Subcutaneous abdominal adipose tissue (tissue), 5 donors: Measurements from ENCODE around the gene ARL6IP1.
A peak's percentile ranks its signal among the peaks of the same experiment; 100 is the strongest.
"Not testable (repeated sequence)": the region's sequence is repeated elsewhere in the genome, so short reads cannot be mapped to it uniquely, and the experiment has no call there.

Source experiments
- H3K27ac ChIP-seq: one replicate; pipeline ENCODE4 v1.7.0; 2013; ENCODE audit warnings: low read depth, mild to moderate bottlenecking, inconsistent platforms, low read length, moderate library complexity
- H3K27me3 ChIP-seq, 5 donors: one replicate each; pipeline ENCODE4 v1.7.0; 2013; ENCODE audit warnings: low read length in 5 of 5, inconsistent platforms in 1 of 5; ENCODE audit not compliant: control insufficient read depth in 5 of 5, insufficient read depth in 4 of 5
- H3K36me3 ChIP-seq, 5 donors: one replicate each; pipeline ENCODE4 v1.7.0; 2013; ENCODE audit warnings: low read length in 5 of 5; ENCODE audit not compliant: control insufficient read depth in 5 of 5, insufficient read depth in 5 of 5
- H3K4me1 ChIP-seq, 5 donors: one replicate each; pipeline ENCODE4 v1.7.0; 2013; ENCODE audit warnings: low read length in 5 of 5, mild to moderate bottlenecking in 3 of 5, moderate library complexity in 1 of 5; ENCODE audit not compliant: control insufficient read depth in 5 of 5, insufficient read depth in 5 of 5
- H3K4me3 ChIP-seq, 5 donors: one replicate each; pipeline ENCODE4 v1.7.0; 2013; ENCODE audit warnings: low read length in 5 of 5, low read depth in 1 of 5
- H3K9ac ChIP-seq, 5 donors: one replicate each; pipeline ENCODE4 v1.7.0; 2013; ENCODE audit warnings: low read length in 5 of 5, mild to moderate bottlenecking in 4 of 5, moderate library complexity in 3 of 5
- H3K9me3 ChIP-seq, 5 donors: one replicate each; pipeline ENCODE4 v1.7.0; 2013; ENCODE audit warnings: low read length in 5 of 5; ENCODE audit not compliant: control insufficient read depth in 5 of 5
- donor health status: healthy.
- donor health status: healthy.
- donor health status: healthy.
- donor health status: healthy.
- donor health status: healthy.

The ARL6IP1 gene

GRCh38 chr16:18784917-18785623, 16.3 kb downstream of the ARL6IP1 start:
- no peak overlapping the region for H3K27ac ChIP-seq

GRCh38 chr16:18783430-18784341, 17.7 kb downstream of the ARL6IP1 start:
- Histone ChIP-seq H3K27ac (no peak overlapping the region), H3K36me3 (peaks cover 20 to 63% (median 57%) of the 10 kb centered on the region in 5 donors), H3K9me3 (no peaks in the 10 kb centered on the region)

More at GRCh38 chr16:18784917-18785623, 16.3 kb downstream of the ARL6IP1 start:
- Histone ChIP-seq H3K9me3 (no peaks in the 10 kb centered on the region), H3K36me3 (peaks cover 20 to 64% (median 57%) of the 10 kb centered on the region in 5 donors), H3K9ac (peak overlapping the region in 2 of 5 donors; percentile 25 to 57), H3K4me1 (peaks cover 6 to 53% (median 37%) of the 10 kb centered on the region in 5 donors), H3K27me3 (no peaks in the 10 kb centered on the region), H3K4me3 (no peak overlapping the region)

GRCh38 chr16:18782697-18783429, 18.5 kb downstream of the ARL6IP1 start:
- Histone ChIP-seq H3K27me3 (no peaks in the 10 kb centered on the region), H3K4me1 (peaks cover 2 to 32% (median 18%) of the 10 kb centered on the region in 5 donors), H3K36me3 (peaks cover 16 to 55% (median 53%) of the 10 kb centered on the region in 5 donors), H3K9ac (no peak overlapping the region), H3K4me3 (no peak overlapping the region), H3K27ac (no peak overlapping the region), H3K9me3 (no peaks in the 10 kb centered on the region)

More at GRCh38 chr16:18783430-18784341, 17.7 kb downstream of the ARL6IP1 start:
- Histone ChIP-seq H3K4me1 (peaks cover 2 to 41% (median 26%) of the 10 kb centered on the region in 5 donors), H3K27me3 (no peaks in the 10 kb centered on the region), H3K4me3 (no peak overlapping the region), H3K9ac (no peak overlapping the region)

GRCh38 chr16:18781232-18781631, 20.1 kb downstream of the ARL6IP1 start:
- Histone ChIP-seq H3K4me1 (peaks cover 2 to 17% (median 10%) of the 10 kb centered on the region in 5 donors), H3K36me3 (peaks cover 13 to 40% (median 38%) of the 10 kb centered on the region in 5 donors)
- not testable (repeated sequence) for H3K4me3 ChIP-seq, H3K9ac ChIP-seq, H3K27me3 ChIP-seq, H3K9me3 ChIP-seq, H3K27ac ChIP-seq

- not testable (repeated sequence) for H3K9ac ChIP-seq, H3K27me3 ChIP-seq, H3K4me3 ChIP-seq, H3K27ac ChIP-seq, H3K9me3 ChIP-seq
- Histone ChIP-seq H3K36me3 (peaks cover 10 to 33% (median 31%) of the 10 kb centered on the region in 5 donors), H3K4me1 (peaks cover 1 to 11% (median 5%) of the 10 kb centered on the region in 5 donors)
Observed at GRCh38 chr16:18780460-18781026, 20.8 kb downstream of the ARL6IP1 start.

- H3K36me3 ChIP-seq: not testable (repeated sequence)
Observed at GRCh38 chr16:18777664-18778063, 23.7 kb downstream of the ARL6IP1 start.

GRCh38 chr16:18776334-18776733, 25.0 kb downstream of the ARL6IP1 start:
- H3K27me3 ChIP-seq, H3K9ac ChIP-seq, H3K27ac ChIP-seq, H3K4me1 ChIP-seq, H3K36me3 ChIP-seq, H3K9me3 ChIP-seq, H3K4me3 ChIP-seq: not testable (repeated sequence)

More at GRCh38 chr16:18777664-18778063, 23.7 kb downstream of the ARL6IP1 start:
- H3K9ac ChIP-seq, H3K27ac ChIP-seq, H3K9me3 ChIP-seq, H3K4me1 ChIP-seq, H3K27me3 ChIP-seq, H3K4me3 ChIP-seq: not testable (repeated sequence)

GRCh38 chr16:18774651-18775050, 26.7 kb downstream of the ARL6IP1 start:
- not testable (repeated sequence) for H3K27ac ChIP-seq, H3K9me3 ChIP-seq, H3K4me3 ChIP-seq, H3K4me1 ChIP-seq, H3K36me3 ChIP-seq, H3K27me3 ChIP-seq, H3K9ac ChIP-seq

GRCh38 chr16:18772171-18772570, 29.2 kb downstream of the ARL6IP1 start:
- H3K27ac ChIP-seq, H3K4me1 ChIP-seq, H3K4me3 ChIP-seq, H3K36me3 ChIP-seq, H3K9me3 ChIP-seq, H3K27me3 ChIP-seq, H3K9ac ChIP-seq: not testable (repeated sequence)
